NCI-H510A (cell line): ENCODE results near the gene SUMF1.
"Not testable (repeated sequence)": the region's sequence is repeated elsewhere in the genome, so short reads cannot be mapped to it uniquely, and the experiment has no call there.

ENCODE experiments used
- DNase-seq: peaks from one replicate; lab custom pipeline; 2025; lab: John Stamatoyannopoulos, UW

The SUMF1 gene

DNA sequence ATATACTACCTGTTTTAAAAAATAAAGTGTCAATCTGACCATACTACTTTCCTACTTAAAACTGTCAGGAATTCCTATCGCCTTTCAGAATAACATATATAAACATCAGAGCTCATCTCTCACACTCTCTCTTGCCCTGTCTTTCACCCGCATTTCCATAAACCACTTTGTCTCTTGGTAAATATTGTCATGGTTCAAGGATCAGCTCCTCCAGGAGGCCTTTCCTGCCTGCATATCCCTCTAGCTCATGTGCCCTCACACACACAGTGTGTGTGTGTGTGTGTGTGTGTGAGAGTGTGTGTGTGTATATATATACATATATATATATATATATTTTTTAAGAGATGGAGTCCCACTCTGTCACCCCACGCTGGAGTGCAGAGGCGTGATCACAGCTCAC is 6.7 kb downstream of the SUMF1 start:
- DNase-seq = no peak

DNA sequence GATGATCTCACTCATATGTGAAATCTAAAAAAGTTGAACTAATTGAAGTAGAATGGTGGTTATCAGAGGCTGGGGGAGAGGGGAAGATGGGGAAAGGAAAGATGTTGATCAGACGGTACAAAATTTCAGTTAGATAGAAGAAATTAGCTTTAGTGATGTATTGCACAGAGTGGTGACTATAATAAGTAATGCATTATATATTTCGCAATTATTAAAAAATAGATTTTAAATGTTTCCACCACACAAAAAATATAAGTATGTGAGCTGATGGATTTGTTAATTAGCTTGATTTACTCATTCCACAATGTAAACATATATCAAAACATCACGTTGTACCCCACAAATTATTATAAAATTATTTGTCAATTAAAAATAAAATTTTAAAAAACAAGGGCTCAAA is 8.1 kb downstream of the SUMF1 start:
- DNase-seq = no peak

DNA sequence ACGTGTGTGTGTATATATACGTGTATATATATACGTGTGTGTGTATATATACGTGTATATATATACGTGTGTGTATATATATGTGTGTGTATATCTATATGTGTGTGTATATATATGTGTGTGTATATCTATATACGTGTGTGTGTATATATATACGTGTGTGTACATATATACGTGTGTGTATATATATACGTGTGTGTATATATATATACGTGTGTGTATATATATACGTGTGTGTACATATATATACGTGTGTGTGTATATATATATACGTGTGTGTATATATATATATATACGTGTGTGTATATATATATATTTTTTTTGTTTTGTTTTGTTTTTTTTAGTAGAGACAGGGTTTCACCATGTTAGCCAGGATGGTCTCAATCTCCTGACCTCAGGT is 10.3 kb downstream of the SUMF1 start:
- not testable (repeated sequence) for DNase-seq

DNA sequence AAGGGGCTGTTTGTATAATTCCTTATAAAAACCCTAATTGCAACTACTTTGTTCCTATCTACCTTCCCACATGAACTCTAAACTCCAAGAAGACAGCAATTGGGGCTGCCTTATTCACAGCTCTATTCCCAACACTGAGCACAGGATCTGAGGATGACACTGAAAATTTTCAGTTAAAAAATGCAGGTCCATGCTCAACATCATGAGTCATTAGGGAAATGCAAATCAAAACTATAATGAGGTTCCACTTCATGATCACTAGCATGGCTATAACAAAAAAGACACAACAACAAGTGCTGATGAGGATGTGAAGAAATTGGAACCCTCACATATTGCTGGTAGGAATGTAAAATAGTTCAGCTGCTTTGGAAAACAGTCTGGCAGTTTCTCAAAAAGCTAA is 12.9 kb downstream of the SUMF1 start:
- DNase-seq = no peak

DNA sequence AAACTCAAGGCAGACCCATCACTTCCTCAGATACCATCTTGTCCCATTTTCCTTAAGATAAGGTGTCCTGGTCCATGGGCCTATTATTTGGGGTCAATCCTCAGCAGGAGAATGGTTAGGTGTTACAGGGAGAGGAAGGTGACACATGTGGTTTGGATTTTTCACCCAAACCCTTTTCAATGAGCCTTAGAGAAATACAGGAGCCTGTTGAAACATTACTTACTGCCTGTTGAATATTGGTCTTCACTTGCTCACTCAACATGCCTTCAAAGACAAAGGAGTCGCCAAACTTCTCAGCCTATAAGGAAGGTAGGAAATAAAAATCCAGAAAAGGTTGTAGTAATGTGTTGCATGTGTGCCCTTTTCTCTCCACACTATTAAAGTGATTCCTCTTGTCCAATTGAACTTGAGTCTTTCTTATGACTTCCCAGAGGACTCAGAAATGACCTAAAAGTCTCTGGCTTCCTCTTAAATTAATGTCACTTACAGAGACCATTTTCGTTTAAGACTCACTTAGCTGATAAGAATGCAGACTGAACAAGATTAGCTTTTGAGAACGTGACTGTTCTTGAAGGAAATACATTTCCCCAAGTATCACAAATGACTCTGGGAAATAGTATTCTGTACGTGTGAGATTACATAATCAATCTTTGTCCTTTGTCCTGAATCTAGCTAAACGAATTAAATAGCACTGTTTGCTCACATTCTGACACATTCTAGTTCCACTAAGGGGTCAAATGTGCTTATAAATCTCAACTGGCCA is 17.8 kb downstream of the SUMF1 start:
- no peak for DNase-seq

DNA sequence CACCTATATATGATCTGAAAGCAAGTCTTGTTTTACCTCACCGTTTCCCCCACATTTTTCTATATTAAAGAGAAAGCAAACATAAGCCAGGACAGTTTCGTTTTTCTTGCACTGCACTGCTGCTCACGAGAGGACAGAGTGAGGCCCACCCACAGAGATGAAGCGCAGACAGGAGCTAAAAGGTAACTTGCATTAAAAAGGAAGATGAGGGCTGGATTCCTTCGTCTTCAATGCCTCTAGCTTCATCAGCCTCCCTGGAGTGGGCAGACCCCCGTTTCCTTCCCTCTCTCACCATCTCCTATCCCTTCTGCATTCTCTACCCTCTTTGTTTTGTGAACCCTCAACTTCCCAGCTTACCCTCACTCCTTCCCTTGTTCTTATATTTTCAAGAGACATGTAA is 18.9 kb downstream of the SUMF1 start:
- DNase-seq = no peak

DNA sequence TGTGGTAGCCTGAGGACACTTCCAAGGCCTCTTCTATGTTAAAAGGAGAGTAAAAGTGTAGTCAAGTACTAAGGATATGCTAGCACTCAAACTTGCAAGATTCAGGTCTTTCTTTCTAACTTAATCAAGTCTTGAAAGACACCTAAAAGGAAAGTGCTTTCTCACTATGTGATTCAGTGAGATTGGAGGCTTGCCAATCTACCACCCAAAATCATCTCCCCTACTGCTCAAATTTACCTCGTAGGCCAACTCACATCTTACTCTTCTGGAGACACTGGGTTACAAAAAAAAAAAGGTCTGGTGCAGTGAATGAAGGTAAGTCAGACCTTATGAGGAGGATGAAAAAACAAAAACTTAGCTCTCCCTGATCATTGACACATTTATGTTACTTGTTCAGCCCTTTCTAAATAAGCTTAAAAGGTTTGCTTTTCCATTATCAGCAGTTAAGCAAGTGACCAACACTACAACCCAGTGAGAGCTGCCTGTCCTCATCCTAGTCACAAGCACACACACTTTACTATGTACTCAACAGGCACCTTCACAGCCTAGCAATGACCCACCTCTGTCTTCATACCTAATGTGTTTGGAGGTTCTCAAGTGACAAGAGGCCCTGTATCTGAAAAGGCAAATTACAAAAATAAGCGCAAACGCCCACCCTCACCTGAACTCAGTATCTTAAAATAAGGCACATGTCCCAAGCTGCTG is 19.6 kb downstream of the SUMF1 start:
- no peak for DNase-seq

DNA sequence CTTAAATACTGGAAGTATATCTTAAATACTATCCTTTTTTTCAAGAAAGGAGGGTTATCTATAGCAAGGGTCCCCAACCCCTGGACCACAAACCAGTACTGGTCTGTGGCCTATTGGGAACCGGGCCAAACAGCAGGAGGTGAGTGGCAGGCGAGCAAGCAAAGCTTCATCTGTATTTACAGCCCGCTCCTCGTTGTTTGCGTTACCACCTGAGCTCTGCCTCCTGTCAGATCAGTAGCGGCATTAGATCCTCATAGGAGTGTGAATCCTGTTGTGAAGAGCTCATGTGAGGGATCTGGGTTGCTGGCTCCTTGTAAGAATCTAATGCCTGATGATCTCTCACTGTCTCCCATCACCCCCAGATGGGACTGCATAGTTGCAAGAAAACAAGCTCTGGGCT is 26.1 kb downstream of the SUMF1 start:
- no peak for DNase-seq

DNA sequence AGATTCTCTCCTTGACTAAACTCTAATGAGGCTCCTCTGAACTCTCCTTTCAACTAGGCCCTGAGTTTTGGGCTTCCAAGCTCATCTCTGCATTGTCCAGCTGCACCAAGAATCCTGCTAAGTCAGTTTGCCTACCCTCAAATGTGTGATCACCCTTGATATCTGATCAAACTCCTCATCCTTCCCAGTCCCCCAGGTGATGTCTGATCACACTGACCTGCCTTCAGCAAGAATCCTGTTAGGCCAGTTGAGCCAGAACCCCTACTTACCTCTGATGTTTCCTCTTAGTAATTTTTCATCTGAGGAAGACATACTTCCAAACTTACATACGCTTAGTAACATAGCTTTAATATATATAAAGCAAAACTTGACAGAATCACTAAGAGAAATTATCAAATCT is 28.8 kb downstream of the SUMF1 start:
- no peak for DNase-seq

DNA sequence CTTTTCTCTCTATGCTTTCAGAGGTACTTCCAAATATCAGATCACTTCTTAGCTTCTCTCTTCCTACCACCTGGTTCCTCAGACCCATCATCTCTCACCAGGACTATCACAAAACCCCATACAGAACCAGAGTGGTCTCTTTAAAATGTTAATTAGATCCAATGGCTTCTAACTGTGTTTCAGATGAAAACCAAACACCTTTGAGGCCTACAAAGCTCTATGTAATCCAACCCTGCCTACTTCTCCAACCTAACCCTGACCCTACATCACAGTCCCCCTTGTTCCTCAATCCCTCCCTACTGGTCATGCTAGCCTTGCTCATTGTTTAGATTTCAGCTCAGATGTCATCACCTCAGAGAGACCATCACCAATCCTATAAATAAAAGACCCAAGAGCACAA is 34.8 kb downstream of the SUMF1 start:
- DNase-seq = no peak

DNA sequence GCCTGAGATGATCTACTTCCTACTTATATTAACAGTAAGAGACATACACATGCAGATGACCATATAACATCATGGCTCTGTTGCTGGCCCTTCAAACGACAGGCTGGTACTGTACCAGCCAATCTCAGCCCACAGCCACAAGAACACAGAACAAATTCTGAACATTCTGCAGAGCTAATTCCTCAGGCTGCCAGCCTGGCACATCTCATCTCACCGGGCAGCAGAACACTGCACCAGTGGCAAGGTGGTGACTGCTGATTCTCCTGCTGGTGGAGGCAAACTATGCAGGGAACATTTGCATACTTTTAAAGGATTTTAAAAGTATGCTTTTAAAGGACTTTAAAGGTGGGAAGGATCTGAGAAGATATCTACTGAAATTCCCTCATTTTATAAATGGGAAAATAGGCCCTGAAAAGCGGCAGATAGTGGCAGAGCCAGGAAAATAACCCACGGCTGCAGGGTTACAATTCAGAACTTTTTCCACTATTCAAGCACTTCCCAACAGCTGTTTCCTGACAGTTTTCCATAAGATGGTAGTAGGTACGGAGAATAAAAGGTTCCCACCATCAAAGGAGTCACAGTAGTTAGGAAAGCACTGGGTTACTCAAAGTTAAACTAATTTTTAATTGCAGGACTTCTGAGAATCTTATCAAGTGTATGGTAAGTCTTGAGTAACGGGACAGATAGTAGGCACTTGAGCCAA is 37.3 kb downstream of the SUMF1 start:
- no peak for DNase-seq

DNA sequence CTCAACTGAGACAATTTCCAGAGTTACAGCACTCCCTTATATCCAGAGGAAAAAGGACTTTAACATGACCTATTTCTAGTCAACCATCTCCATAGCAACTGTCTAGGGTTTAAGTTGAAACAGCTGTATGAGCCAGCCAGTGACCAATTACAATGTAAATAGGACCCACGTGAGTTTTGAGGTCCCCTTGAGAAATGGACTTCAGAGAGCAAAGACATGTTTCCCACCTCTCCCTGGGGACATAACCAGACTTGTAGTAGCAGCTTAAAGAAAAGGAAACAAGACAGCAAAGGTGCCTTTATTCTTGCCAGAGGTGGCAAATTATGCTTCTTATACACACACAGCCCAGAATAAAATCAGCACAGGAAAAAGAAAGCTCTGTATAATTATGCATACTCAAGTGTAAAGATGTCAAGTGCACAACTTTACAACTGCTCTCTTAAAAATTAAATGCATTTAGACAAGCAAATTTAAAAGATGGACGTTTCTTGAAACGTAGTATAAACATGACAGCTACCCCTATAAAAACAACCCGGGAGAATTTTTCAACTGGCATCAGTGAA is 40.2 kb downstream of the SUMF1 start:
- no peak for DNase-seq

DNA sequence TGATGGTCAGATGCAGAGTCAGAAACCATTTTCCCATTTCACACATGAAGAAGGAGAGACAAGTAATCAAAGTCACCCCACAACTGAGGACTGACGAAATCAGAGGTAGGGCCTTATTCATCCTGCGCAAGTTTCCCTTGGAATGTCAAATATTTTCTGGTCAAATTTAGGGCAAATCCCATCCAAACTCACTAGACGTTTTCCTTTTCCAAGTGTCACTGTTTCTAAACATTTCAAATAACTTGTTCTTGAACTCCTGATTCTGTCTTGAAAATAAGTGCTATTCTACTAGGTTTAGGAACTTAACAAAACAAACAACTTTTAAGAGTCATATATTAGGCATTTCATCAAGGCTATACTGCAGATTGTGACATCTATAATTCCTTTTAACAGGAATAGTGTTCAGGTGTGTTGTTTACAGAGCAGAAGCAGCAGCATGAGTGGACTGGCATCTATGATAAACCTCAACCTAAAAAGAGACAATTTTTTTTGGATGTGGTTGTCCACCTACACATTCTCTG is 40.7 kb downstream of the SUMF1 start:
- DNase-seq = no peak

DNA sequence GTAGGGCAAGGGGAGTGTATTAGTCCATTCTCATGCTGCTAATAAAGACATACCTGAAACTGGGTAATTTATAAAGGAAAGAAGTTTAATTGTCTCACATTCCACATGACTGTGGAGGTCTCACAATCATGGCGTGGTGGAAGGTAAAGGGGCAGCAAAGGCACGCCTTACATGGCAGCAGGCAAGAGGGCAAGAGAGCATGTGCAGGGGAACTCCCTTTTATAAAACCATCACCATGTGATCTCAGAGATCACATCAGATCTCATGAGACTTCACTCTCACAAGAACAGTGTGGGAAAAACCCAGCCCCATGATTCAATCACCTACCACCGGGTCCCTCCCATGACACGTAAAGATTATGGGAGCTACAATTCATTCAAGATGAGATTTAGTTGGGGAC is 41.4 kb downstream of the SUMF1 start:
- no peak for DNase-seq

DNA sequence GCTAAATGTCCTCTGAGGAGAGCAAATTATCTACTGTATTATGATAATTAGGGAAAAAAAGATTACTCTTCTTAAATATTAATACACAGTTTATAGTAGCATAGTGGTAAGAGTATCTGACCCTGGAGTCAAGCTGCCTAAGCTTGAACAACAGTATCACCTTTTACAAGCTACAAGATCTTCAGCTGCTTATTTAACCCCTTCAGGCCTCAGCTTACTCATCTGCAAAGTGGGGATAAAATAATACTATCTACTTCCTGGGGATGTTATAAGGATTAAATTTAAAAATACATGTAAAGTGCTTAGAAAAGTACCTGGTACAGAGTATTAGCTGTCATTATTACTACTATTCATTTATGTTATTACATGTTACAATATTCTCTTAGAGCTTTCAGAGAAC is 42.0 kb downstream of the SUMF1 start:
- DNase-seq = no peak

DNA sequence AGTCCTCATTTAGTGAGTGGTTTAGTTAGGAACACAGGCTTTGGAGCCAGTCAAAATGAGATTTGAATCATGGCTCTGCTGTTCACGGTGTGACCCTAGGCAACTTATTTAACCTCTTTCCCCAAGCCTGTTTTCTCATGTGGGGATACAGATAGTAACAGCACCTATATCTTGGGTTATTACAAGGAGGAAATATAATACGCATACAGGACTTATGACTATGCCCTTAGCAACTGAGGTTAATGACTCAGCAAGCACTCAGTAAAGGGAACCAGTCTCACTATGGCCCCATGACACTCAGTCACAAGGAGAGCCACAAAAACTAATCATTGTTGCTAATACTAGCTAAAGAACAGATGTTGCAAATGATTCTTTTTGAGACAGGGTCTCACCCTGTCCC is 45.9 kb downstream of the SUMF1 start:
- no peak for DNase-seq

DNA sequence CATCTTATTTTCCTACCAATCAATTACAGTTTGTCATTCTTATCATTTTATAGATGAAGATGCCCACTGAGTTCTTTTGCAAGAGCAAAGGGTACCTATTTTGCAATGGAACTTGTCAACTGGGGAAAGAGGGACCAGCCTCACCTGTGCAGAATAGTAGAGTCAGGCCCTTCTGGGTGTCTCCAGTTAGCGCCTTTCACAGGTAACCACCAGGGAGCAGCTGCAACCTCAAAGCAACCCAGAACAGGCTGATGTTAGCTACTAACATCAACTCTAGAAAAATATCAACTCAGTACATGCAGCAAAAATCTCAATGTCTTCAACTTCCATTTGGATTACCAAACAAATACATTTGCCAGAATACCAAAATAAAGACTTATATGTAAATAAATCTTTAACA is 47.1 kb downstream of the SUMF1 start:
- no peak for DNase-seq

DNA sequence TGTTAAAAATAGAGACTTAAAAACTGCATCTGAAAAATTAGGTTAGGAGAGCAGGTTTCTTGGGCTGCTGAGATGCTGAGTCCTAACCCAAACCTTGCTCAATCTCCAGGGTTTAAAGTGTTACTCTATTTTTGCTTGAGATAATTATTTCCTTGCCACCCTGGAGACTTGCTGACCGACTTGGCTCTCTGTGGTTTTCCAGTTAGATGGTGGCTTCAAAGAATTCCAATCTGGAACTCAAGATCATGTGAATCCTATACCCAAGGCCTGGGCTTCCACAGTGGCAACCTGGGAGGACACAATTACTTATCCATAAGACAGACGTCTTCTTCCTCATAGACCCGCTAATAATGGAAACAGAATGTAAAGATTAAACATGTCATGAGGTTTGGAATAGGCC is 47.7 kb downstream of the SUMF1 start:
- no peak for DNase-seq

DNA sequence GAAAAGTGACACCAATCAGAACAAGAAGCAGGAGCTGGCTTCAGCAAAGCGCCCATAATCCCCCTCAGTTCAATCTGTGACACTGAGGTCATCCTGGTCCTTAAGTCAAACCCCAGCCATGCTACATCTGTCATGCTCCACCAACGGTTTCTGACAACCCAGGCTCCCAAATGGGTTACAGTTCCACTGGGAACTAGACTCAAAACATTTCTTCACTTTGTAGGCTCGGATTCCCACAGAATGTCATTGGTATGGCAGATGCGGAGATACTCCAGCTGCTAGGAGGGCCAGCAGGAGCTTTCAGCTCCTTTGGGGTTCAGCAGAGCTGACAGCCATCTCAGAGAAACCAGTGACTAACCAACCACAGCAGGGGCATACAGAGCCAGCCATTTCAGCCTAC is 48.9 kb downstream of the SUMF1 start:
- no peak for DNase-seq

DNA sequence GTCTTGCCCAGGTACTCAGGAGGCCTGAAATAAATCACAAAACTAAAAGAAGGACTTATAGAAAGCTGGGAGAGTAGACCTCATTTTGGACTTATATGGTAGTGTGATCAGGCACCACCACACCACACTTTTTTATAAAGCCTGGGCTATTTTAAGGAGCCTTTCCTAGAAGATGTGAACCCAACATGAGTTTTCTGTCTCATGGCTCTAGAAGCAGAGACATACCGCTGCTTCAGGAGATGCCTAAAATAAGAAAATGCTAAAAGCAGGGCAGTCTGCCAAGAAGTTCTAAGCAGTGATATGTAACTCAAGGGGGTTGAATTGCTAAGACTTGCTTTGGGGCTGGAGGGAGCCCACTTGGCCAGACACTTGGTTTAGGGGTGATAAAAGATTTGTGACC is 49.6 kb downstream of the SUMF1 start:
- DNase-seq = no peak

DNA sequence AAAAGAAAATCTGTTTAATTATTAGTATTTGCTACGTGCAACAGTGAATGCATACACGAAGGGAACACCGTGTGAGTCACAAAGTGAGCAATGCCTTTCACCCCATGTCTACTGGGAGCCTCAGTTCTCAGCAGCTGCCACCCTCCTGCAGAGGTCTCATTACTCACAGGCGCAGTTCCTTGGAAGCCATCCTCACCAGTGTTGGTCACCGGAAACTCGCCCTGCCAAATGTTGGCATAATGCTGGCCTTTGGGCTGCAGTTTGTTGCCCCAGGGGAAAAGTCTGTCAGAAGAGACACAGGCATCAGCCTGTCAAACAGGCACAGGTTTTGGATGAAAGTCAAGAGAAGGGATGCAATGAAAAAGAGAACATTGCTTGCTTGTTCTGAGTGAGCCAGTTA is 50.1 kb downstream of the SUMF1 start:
- DNase-seq = no peak

DNA sequence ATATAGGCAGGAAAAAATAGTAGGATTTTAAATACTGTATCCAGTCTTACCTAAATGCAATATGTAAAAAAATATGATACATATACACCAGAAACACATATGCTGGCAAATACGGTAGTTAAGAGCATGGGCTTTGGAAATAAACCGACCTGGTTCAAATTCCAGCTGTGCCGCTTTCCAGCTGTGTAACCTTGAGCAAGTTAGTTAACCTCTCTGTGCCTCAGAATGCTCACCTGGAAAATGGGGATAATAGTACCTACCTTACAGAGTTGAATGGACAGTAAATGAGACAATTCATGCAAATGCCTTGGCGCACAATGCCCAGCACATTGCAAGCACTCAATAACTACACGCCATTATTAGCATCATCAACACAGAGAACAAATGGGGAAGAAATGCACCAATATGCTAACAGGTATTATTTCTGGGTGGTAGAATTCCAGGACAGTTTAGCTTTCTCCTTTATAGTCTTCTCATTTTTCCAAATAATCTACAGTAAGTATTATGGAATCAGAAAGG is 50.6 kb downstream of the SUMF1 start:
- no peak for DNase-seq

DNA sequence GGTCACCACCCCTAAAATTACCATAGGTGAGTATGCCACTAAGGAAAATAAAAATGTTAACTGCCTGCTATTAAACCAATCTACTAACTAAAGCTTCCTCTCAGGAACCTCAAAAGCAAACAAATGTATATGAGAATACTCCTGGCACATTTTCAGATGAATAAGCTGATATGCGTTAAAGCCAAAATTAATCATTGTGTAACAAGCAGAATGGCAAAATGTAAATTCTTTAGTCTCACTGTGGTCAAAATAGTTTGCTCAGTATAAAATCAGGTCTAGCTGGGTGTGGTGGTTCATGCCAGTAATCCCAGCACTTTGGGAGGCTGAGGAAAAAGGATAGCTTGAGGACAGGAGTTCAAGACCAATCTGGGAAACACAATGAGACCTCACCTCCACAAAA is 53.6 kb downstream of the SUMF1 start:
- DNase-seq = no peak
